Measurements from ENCODE around the gene DRICH1. TPM values are rescaled to one million over a fixed set of nuclear protein-coding genes. Genes with fewer than 3 reads are reported as not detected.
A peak's percentile ranks its signal among the peaks of the same experiment; 100 is the strongest.

DRICH1 gene
- total RNA-seq, 1 experiment from 2014 or later: 4.8 TPM

GRCh38 chr22:23608583-23608982 is 23.5 kb downstream of the DRICH1 start:
- BruUV-seq (replicated peaks): no TSS peak
- intact Hi-C loops (cut with micrococcal nuclease; ENCODE audit: unreplicated experiment): no loop called here
- Histone ChIP-seq H3K9me3 (no peaks in the 10 kb centered on the region), H3K4me1 (peaks cover 16% of the 10 kb centered on the region), H3K36me3 (ENCODE audit: control insufficient read depth, insufficient read depth, low read length) (no peaks in the 10 kb centered on the region), H3K4me3 (ENCODE audit: low read depth, low read length) (no peak overlapping the region), H3K27me3 (replicated peaks; ENCODE audit: control insufficient read depth, insufficient read depth, low read length) (no peaks in the 10 kb centered on the region)
- Mint-ChIP-seq H3K36me3 (ENCODE audit: insufficient read depth, unreplicated experiment) (peaks cover 17% of the 10 kb centered on the region), H3K27me3 (ENCODE audit: insufficient read depth, unreplicated experiment) (no peaks in the 10 kb centered on the region), H3K27ac (ENCODE audit: unreplicated experiment) (no peak overlapping the region), H3K4me3 (ENCODE audit: unreplicated experiment) (no peak overlapping the region), H3K9me3 (ENCODE audit: unreplicated experiment) (no peaks in the 10 kb centered on the region), H3K4me1 (ENCODE audit: low read depth, unreplicated experiment) (no peaks in the 10 kb centered on the region)
- POLR2A ChIA-PET: no interaction called here
- DNase-seq: peak in 1 of 2 experiments; percentile 53
- CTCF ChIA-PET: no interaction called here
- TF ChIP-seq, protein P1, sequence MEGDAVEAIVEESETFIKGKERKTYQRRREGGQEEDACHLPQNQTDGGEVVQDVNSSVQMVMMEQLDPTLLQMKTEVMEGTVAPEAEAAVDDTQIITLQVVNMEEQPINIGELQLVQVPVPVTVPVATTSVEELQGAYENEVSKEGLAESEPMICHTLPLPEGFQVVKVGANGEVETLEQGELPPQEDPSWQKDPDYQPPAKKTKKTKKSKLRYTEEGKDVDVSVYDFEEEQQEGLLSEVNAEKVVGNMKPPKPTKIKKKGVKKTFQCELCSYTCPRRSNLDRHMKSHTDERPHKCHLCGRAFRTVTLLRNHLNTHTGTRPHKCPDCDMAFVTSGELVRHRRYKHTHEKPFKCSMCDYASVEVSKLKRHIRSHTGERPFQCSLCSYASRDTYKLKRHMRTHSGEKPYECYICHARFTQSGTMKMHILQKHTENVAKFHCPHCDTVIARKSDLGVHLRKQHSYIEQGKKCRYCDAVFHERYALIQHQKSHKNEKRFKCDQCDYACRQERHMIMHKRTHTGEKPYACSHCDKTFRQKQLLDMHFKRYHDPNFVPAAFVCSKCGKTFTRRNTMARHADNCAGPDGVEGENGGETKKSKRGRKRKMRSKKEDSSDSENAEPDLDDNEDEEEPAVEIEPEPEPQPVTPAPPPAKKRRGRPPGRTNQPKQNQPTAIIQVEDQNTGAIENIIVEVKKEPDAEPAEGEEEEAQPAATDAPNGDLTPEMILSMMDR (IDR thresholded peaks at IDR 0.05; ENCODE audit: insufficient read depth in 1 of 2, low read depth in 1 of 2, low read length in 1 of 2, severe bottlenecking in 1 of 2, unreplicated experiment in 1 of 2): no peak

DNA sequence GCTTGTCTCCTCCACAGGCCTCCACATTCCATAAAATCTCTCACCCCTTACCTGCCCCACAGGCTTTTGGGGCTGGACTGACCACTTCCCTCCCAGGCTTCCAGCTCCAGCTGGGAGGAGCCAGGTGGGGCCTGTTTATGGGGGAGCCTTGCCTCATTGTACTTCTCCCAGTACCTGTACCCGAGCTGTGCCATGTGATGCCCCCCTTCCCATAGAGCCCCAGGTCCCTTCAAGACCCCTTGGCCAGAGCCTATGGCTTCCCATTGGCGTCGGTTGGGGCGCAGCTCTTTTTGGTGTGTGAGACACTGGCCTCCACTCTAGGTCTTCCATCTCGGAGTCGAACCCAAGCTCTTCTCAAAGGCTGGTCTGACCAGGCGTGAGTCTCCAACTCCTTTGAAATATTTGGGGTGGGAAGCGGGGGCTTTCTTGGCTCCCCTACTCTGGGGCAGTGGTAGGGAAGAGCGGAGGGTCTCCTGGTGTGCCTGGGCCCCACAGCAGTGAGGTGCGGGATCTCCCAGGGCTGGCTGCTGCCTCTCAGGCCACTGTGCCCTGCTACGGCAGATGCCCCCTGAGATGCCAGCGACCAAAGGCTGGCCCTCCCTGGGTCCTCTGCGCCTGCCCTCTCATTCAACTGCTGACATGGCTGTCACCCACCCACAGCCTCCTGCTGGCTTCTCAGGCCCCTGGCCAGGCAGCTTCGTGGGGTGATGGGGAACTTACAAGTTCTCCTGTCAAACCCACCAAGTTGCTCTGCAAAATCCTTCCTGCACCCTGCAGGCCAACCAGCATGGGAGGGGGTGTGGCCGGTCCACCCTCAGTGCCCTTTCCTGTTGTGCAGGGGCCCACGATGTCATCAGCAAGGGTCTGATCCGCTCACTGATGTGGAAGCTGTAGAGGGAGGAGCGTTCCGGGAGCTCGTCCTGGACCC is 25.7 kb downstream of the DRICH1 start:
- no peak overlapping the region for H3K27ac Mint-ChIP-seq (ENCODE audit: unreplicated experiment)
- no peaks in the 10 kb centered on the region for H3K27me3 Mint-ChIP-seq (ENCODE audit: insufficient read depth, unreplicated experiment)
- Histone ChIP-seq H3K9me3 (no peaks in the 10 kb centered on the region), H3K4me3 (ENCODE audit: low read depth, low read length) (no peak overlapping the region), H3K4me1 (peaks cover 14% of the 10 kb centered on the region), H3K36me3 (ENCODE audit: control insufficient read depth, insufficient read depth, low read length) (no peaks in the 10 kb centered on the region), H3K27me3 (replicated peaks; ENCODE audit: control insufficient read depth, insufficient read depth, low read length) (no peaks in the 10 kb centered on the region)
- no peaks in the 10 kb centered on the region for H3K4me1 Mint-ChIP-seq (ENCODE audit: low read depth, unreplicated experiment)
- peaks cover 8% of the 10 kb centered on the region for H3K36me3 Mint-ChIP-seq (ENCODE audit: insufficient read depth, unreplicated experiment)
- POLR2A ChIA-PET: no interaction called here
- H3K4me3 Mint-ChIP-seq (ENCODE audit: unreplicated experiment): no peak overlapping the region
- H3K9me3 Mint-ChIP-seq (ENCODE audit: unreplicated experiment): no peaks in the 10 kb centered on the region
- DNase-seq: no peak
- CTCF ChIA-PET: interaction anchor here (0.7 kb wide), 1 partner anchor 243 kb away, joined by 3 read pairs; no protein-coding TSS in a partner anchor
- intact Hi-C loops (cut with micrococcal nuclease; ENCODE audit: unreplicated experiment): no loop called here
- no TSS peak for BruUV-seq (replicated peaks)
- TF ChIP-seq, protein P1 (IDR thresholded peaks at IDR 0.05; ENCODE audit: insufficient read depth in 1 of 2, low read depth in 1 of 2, low read length in 1 of 2, severe bottlenecking in 1 of 2, unreplicated experiment in 1 of 2): no peak

- DNase-seq: peak; percentile 28 to 53
- POLR2A ChIA-PET: no interaction called here
- intact Hi-C loops (cut with micrococcal nuclease; ENCODE audit: unreplicated experiment): no loop called here
- Histone ChIP-seq H3K4me3 (ENCODE audit: low read depth, low read length) (no peak overlapping the region), H3K27me3 (replicated peaks; ENCODE audit: control insufficient read depth, insufficient read depth, low read length) (no peaks in the 10 kb centered on the region), H3K9me3 (no peaks in the 10 kb centered on the region), H3K4me1 (peaks cover 14% of the 10 kb centered on the region), H3K36me3 (ENCODE audit: control insufficient read depth, insufficient read depth, low read length) (no peaks in the 10 kb centered on the region)
- Mint-ChIP-seq H3K27ac (ENCODE audit: unreplicated experiment) (no peak overlapping the region), H3K4me3 (ENCODE audit: unreplicated experiment) (no peak overlapping the region), H3K27me3 (ENCODE audit: insufficient read depth, unreplicated experiment) (no peaks in the 10 kb centered on the region), H3K4me1 (ENCODE audit: low read depth, unreplicated experiment) (no peaks in the 10 kb centered on the region), H3K9me3 (ENCODE audit: unreplicated experiment) (no peaks in the 10 kb centered on the region), H3K36me3 (ENCODE audit: insufficient read depth, unreplicated experiment) (peaks cover 8% of the 10 kb centered on the region)
- BruUV-seq (replicated peaks): no TSS peak
- CTCF ChIA-PET: interaction anchor here (1.2 kb wide), 1 partner anchor 14 kb away, joined by 5 read pairs; no protein-coding TSS in a partner anchor
- TF ChIP-seq, protein P1 (IDR thresholded peaks at IDR 0.05; ENCODE audit: insufficient read depth in 1 of 2, low read depth in 1 of 2, low read length in 1 of 2, severe bottlenecking in 1 of 2, unreplicated experiment in 1 of 2): no peak
Measured at GRCh38 chr22:23604939-23605712, 27.0 kb downstream of the DRICH1 start.
